Iris pigment epithelial cell (primary cell): ENCODE data around the gene AHI1.

Source experiments
- DNase-seq: peaks from one replicate; pipeline ENCODE4 v3.0.0-alpha.2; 2011; ENCODE audit warnings: low read depth

The AHI1 gene

GRCh38 chr6:135328136-135328535 lies 169.4 kb downstream of the AHI1 start:
- no peak for DNase-seq

GRCh38 chr6:135325624-135326424 lies 171.7 kb downstream of the AHI1 start:
- DNase-seq, result peak; percentile 66

GRCh38 chr6:135324531-135324930 lies 173.0 kb downstream of the AHI1 start:
- no peak for DNase-seq

GRCh38 chr6:135323979-135324378 lies 173.6 kb downstream of the AHI1 start:
- DNase-seq, result no peak

GRCh38 chr6:135323202-135323668 lies 174.3 kb downstream of the AHI1 start:
- DNase-seq, result no peak

- DNase-seq, result no peak
These were observed 174.9 kb downstream of the AHI1 start for GRCh38 chr6:135322427-135323201.

- DNase-seq, result no peak
These were observed 176.6 kb downstream of the AHI1 start for GRCh38 chr6:135320721-135321621.

- no peak for DNase-seq
These were observed 177.7 kb downstream of the AHI1 start for GRCh38 chr6:135319819-135320218.

GRCh38 chr6:135318738-135319469 lies 178.6 kb downstream of the AHI1 start:
- no peak for DNase-seq

GRCh38 chr6:135314543-135314942 lies 183.0 kb downstream of the AHI1 start:
- no peak for DNase-seq

- DNase-seq, result no peak
These were observed 185.9 kb downstream of the AHI1 start for GRCh38 chr6:135311446-135312200.

GRCh38 chr6:135310291-135310690 lies 187.2 kb downstream of the AHI1 start:
- no peak for DNase-seq

GRCh38 chr6:135306740-135307420 lies 190.7 kb downstream of the AHI1 start:
- DNase-seq, result no peak

- no peak for DNase-seq
These were observed 191.4 kb downstream of the AHI1 start for GRCh38 chr6:135306166-135306565.

- no peak for DNase-seq
These were observed 191.9 kb downstream of the AHI1 start for GRCh38 chr6:135305684-135306083.

- no peak for DNase-seq
These were observed 192.7 kb downstream of the AHI1 start for GRCh38 chr6:135304883-135305282.

GRCh38 chr6:135301304-135301703 lies 196.2 kb downstream of the AHI1 start:
- no peak for DNase-seq

- peak; percentile 7 for DNase-seq
These were observed 197.0 kb downstream of the AHI1 start for GRCh38 chr6:135300576-135300975.

- DNase-seq, result peak; percentile 90
These were observed 198.3 kb downstream of the AHI1 start for GRCh38 chr6:135299256-135299655.

GRCh38 chr6:135298455-135298854 lies 199.1 kb downstream of the AHI1 start:
- no peak for DNase-seq
